Fibroblast of skin of left quadriceps (primary cell): ENCODE measurements around the gene LRRC28.
A peak's percentile ranks its signal among the peaks of the same experiment; 100 is the strongest.
"Not testable (repeated sequence)": the region's sequence is repeated elsewhere in the genome, so short reads cannot be mapped to it uniquely, and the experiment has no call there.

Experiments used
- DNase-seq, 2 experiments: peaks; one replicate each; pipeline ENCODE4 v3.0.0-alpha.2; 2013; ENCODE audit warnings: low read depth in 2 of 2

The LRRC28 gene

GRCh38 chr15:99393641-99394040, 142.4 kb downstream of the LRRC28 start:
- DNase-seq, result no peak

- no peak for DNase-seq
Measured at GRCh38 chr15:99396375-99396774, 145.1 kb downstream of the LRRC28 start.

GRCh38 chr15:99399061-99399460, 147.8 kb downstream of the LRRC28 start:
- no peak for DNase-seq

- no peak for DNase-seq
Measured at GRCh38 chr15:99399618-99400017, 148.3 kb downstream of the LRRC28 start.

GRCh38 chr15:99401216-99401615, 149.9 kb downstream of the LRRC28 start:
- not testable (repeated sequence) for DNase-seq

- no peak for DNase-seq
Measured at GRCh38 chr15:99402014-99402729, 150.9 kb downstream of the LRRC28 start.

GRCh38 chr15:99403597-99403996, 152.3 kb downstream of the LRRC28 start:
- no peak for DNase-seq

- no peak for DNase-seq
Measured at GRCh38 chr15:99404454-99404853, 153.2 kb downstream of the LRRC28 start.

- DNase-seq, result no peak
Measured at GRCh38 chr15:99406120-99406519, 154.8 kb downstream of the LRRC28 start.

GRCh38 chr15:99406716-99407487, 155.6 kb downstream of the LRRC28 start:
- DNase-seq, result no peak

- no peak for DNase-seq
Measured at GRCh38 chr15:99407716-99408115, 156.4 kb downstream of the LRRC28 start.

- DNase-seq, result peak; percentile 77 to 78
Measured at GRCh38 chr15:99408236-99409096, 157.2 kb downstream of the LRRC28 start.

GRCh38 chr15:99409097-99409473, 157.8 kb downstream of the LRRC28 start:
- DNase-seq, result peak; percentile 30 to 35

- no peak for DNase-seq
Measured at GRCh38 chr15:99409560-99409959, 158.3 kb downstream of the LRRC28 start.

- no peak for DNase-seq
Measured at GRCh38 chr15:99410477-99410876, 159.2 kb downstream of the LRRC28 start.

- no peak for DNase-seq
Measured at GRCh38 chr15:99411234-99411633, 160.0 kb downstream of the LRRC28 start.

GRCh38 chr15:99412082-99412481, 160.8 kb downstream of the LRRC28 start:
- DNase-seq, result no peak

- no peak for DNase-seq
Measured at GRCh38 chr15:99412626-99413025, 161.3 kb downstream of the LRRC28 start.

GRCh38 chr15:99413955-99414754, 162.9 kb downstream of the LRRC28 start:
- DNase-seq, result no peak

- DNase-seq, result no peak
Measured at GRCh38 chr15:99414755-99415731, 163.8 kb downstream of the LRRC28 start.
